HepG2 (cell line): ENCODE data around the gene GAPDH. TPM values are rescaled to one million over a fixed set of nuclear protein-coding genes. Genes with fewer than 3 reads are reported as not detected.
A peak's percentile ranks its signal among the peaks of the same experiment; 100 is the strongest.

Experiments
- MATR3 ChIP-seq: sonication (generic); formaldehyde crosslinking; IDR thresholded peaks from 2 replicates; pipeline ENCODE4 v1.4.0; 2020; ENCODE audit warnings: missing genetic modification reagents
- TBX2 ChIP-seq: sonication (generic); formaldehyde crosslinking; IDR thresholded peaks from 2 replicates; pipeline ENCODE4 v1.5.0; 2020; ENCODE audit warnings: missing genetic modification reagents, mild to moderate bottlenecking, borderline replicate concordance
- ZFP1 ChIP-seq: IDR thresholded peaks from 2 replicates; pipeline ENCODE4 v1.6.1; 2016
- ZNF20 ChIP-seq: sonication (generic); formaldehyde crosslinking; IDR thresholded peaks from 2 replicates; pipeline ENCODE4 v1.4.0; 2020; ENCODE audit warnings: mild to moderate bottlenecking, moderate library complexity, missing genetic modification reagents
- ZNF547 ChIP-seq: sonication (generic); formaldehyde crosslinking; IDR thresholded peaks from 2 replicates; pipeline ENCODE4 v1.5.1; 2020; ENCODE audit warnings: mild to moderate bottlenecking, missing genetic modification reagents
- ZNF674 ChIP-seq: sonication (generic); formaldehyde crosslinking; IDR thresholded peaks from 2 replicates; pipeline ENCODE4 v1.5.0; 2020; ENCODE audit warnings: low read depth, mild to moderate bottlenecking, missing genetic modification reagents
- polyA plus RNA-seq, 8 experiments: library from polyadenylated mRNA; depleted of rRNA in 3 of 8; stranded (reverse) in 7 of 8; unstranded in 1 of 8; fragments of >200 nt; fragmentation: Illumina TruSeq in 4 of 8; extraction: Trizol in 4 of 8; gene quantifications; 2 replicates each; pipeline versions ENCODE4 v1.2.1 to v1.2.3, GENCODE V29; 2011 to 2016; ENCODE audit warnings: low read depth in 4 of 8, missing spikeins in 1 of 8, mixed read lengths in 1 of 8; ENCODE audit not compliant: insufficient read depth in 1 of 8
- total RNA-seq, 5 experiments: library from RNA; depleted of rRNA; stranded (reverse); fragments of >200 nt; fragmentation: Illumina TruSeq; extraction: Trizol; gene quantifications; 2 replicates each; pipeline ENCODE4 v1.2.3, GENCODE V29; 2016; ENCODE audit warnings: low read depth in 1 of 5
- TF ChIP-seq, protein P1 (sequence below): sonication (generic); formaldehyde crosslinking; IDR thresholded peaks from 2 replicates; pipeline ENCODE4 v1.5.1; 2020; ENCODE audit warnings: missing genetic modification reagents, mild to moderate bottlenecking, borderline replicate concordance
- TF ChIP-seq, protein P2 (sequence below): sonication (generic); formaldehyde crosslinking; IDR thresholded peaks from 2 replicates; pipeline ENCODE4 v1.4.0; 2020; ENCODE audit warnings: missing genetic modification reagents
- TF ChIP-seq, protein P3 (sequence below): sonication (generic); formaldehyde crosslinking; IDR thresholded peaks from 2 replicates; pipeline ENCODE4 v1.4.0; 2020; ENCODE audit warnings: missing genetic modification reagents
- TF ChIP-seq, protein P4 (sequence below), 2 experiments: sonication (generic) in 1 of 2; formaldehyde crosslinking in 1 of 2; IDR thresholded peaks; 2 replicates each; pipeline versions ENCODE4 v1.5.1 to v1.6.1; 2011 to 2020; ENCODE audit warnings: borderline replicate concordance in 1 of 2, low read depth in 1 of 2, low read length in 1 of 2, mild to moderate bottlenecking in 1 of 2, missing genetic modification reagents in 1 of 2, moderate library complexity in 1 of 2
- TF ChIP-seq, protein P5 (sequence below): sonication (generic); formaldehyde crosslinking; IDR thresholded peaks from 2 replicates; pipeline ENCODE4 v1.4.0; 2020; ENCODE audit warnings: missing genetic modification reagents

Gene GAPDH
- total and polyA plus RNA-seq, 2 of the 13 experiments (the other 11 are each of a cell fraction or from before 2014, with no cell fraction given), result 3,038 to 12,722 TPM

DNA sequence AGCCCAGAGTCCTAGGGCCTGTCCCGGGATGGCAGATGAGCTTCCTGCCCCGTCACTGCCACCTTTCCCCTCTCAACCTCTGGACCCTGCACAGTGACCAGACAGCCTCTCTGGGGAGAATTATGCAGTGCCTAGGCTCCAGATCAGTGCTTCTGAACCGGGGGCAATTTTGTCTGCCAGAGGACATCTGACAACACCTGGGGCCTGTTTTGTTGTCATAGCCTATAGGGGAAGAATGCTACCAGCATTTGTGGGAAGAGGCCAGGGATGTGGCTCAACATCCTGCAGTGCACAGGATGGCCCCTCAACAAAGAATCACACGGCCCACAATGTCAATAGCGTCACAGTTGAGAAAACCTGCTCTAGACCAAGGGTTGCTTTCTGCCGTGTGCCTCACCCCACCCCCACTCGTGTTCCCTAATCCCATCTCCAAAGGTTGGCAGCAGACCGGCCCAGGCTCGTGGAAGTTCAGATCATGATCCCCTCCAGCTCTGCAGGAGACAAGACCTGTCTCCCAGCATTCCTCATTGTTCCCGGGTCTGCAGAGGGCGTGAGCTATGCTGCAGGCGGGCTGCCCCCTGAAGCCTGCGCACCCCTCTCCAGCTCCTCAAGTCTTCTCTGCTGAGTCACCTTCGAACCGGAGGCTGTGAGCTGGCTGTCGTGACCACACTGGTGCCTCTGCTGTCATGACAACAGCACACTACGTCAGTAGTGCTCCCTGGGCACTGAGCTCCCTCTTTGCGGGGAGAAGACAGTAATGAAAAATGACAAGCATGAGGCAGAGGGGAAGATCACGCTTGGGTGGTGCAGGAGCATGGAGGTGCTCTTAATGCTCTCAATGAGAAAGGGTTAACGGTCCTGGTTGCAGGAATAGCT, 2.0 kb upstream of the GAPDH start (continued):
- TF ChIP-seq, protein P1, sequence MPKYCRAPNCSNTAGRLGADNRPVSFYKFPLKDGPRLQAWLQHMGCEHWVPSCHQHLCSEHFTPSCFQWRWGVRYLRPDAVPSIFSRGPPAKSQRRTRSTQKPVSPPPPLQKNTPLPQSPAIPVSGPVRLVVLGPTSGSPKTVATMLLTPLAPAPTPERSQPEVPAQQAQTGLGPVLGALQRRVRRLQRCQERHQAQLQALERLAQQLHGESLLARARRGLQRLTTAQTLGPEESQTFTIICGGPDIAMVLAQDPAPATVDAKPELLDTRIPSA (CRISPR knock-in tag), result no peak
- TF ChIP-seq, protein P2, sequence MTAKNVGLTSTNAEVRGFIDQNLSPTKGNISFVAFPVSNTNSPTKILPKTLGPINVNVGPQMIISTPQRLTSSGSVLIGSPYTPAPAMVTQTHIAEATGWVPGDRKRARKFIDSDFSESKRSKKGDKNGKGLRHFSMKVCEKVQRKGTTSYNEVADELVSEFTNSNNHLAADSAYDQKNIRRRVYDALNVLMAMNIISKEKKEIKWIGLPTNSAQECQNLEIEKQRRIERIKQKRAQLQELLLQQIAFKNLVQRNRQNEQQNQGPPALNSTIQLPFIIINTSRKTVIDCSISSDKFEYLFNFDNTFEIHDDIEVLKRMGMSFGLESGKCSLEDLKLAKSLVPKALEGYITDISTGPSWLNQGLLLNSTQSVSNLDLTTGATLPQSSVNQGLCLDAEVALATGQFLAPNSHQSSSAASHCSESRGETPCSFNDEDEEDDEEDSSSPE (CRISPR knock-in tag), result peak; percentile 41; the same call in 1 of the 2 replicates
- TF ChIP-seq, protein P3, sequence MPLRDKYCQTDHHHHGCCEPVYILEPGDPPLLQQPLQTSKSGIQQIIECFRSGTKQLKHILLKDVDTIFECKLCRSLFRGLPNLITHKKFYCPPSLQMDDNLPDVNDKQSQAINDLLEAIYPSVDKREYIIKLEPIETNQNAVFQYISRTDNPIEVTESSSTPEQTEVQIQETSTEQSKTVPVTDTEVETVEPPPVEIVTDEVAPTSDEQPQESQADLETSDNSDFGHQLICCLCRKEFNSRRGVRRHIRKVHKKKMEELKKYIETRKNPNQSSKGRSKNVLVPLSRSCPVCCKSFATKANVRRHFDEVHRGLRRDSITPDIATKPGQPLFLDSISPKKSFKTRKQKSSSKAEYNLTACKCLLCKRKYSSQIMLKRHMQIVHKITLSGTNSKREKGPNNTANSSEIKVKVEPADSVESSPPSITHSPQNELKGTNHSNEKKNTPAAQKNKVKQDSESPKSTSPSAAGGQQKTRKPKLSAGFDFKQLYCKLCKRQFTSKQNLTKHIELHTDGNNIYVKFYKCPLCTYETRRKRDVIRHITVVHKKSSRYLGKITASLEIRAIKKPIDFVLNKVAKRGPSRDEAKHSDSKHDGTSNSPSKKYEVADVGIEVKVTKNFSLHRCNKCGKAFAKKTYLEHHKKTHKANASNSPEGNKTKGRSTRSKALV (CRISPR knock-in tag), result peak; percentile 57; the same call in 1 of the 2 replicates
- TF ChIP-seq, protein P4, sequence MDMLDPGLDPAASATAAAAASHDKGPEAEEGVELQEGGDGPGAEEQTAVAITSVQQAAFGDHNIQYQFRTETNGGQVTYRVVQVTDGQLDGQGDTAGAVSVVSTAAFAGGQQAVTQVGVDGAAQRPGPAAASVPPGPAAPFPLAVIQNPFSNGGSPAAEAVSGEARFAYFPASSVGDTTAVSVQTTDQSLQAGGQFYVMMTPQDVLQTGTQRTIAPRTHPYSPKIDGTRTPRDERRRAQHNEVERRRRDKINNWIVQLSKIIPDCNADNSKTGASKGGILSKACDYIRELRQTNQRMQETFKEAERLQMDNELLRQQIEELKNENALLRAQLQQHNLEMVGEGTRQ (IDR thresholded peaks at IDR 0.05; ENCODE audit: low read depth, low read length), result no peak
- TF ChIP-seq, protein P4 (CRISPR knock-in tag; IDR thresholded peaks at IDR 0.05; ENCODE audit: borderline replicate concordance), result no peak
- TF ChIP-seq MATR3 (no peak), ZFP1 (no peak), TBX2 (peak; percentile 62; the same call in 1 of the 2 replicates), ZNF20 (CRISPR knock-in tag) (no peak), ZNF547 (CRISPR knock-in tag) (no peak), ZNF674 (CRISPR knock-in tag) (no peak)
- TF ChIP-seq, protein P5, sequence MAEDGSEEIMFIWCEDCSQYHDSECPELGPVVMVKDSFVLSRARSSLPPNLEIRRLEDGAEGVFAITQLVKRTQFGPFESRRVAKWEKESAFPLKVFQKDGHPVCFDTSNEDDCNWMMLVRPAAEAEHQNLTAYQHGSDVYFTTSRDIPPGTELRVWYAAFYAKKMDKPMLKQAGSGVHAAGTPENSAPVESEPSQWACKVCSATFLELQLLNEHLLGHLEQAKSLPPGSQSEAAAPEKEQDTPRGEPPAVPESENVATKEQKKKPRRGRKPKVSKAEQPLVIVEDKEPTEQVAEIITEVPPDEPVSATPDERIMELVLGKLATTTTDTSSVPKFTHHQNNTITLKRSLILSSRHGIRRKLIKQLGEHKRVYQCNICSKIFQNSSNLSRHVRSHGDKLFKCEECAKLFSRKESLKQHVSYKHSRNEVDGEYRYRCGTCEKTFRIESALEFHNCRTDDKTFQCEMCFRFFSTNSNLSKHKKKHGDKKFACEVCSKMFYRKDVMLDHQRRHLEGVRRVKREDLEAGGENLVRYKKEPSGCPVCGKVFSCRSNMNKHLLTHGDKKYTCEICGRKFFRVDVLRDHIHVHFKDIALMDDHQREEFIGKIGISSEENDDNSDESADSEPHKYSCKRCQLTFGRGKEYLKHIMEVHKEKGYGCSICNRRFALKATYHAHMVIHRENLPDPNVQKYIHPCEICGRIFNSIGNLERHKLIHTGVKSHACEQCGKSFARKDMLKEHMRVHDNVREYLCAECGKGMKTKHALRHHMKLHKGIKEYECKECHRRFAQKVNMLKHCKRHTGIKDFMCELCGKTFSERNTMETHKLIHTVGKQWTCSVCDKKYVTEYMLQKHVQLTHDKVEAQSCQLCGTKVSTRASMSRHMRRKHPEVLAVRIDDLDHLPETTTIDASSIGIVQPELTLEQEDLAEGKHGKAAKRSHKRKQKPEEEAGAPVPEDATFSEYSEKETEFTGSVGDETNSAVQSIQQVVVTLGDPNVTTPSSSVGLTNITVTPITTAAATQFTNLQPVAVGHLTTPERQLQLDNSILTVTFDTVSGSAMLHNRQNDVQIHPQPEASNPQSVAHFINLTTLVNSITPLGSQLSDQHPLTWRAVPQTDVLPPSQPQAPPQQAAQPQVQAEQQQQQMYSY, result no peak
